Cardiac muscle cell (in vitro differentiated cells and primary cell): ENCODE data around the gene ATP6V1G3. TPM values are rescaled to one million over a fixed set of nuclear protein-coding genes. Genes with fewer than 3 reads are reported as not detected.
A peak's percentile ranks its signal among the peaks of the same experiment; 100 is the strongest.
"Not testable (repeated sequence)": the region's sequence is repeated elsewhere in the genome, so short reads cannot be mapped to it uniquely, and the experiment has no call there.

Experiments
- DNase-seq, 2 donors: peaks; one replicate each; pipeline versions ENCODE4 v3.0.0 to v3.0.0-alpha.2; 2010 to 2017; ENCODE audit warnings: low read depth in 1 of 2, low spot score in 1 of 2
- H3K27ac ChIP-seq: fragments of 200-600 bp; sonication (generic); 2 replicates; pipeline ENCODE4 v1.5.1; 2016
- H3K27me3 ChIP-seq: fragments of 200-600 bp; sonication (generic); 2 replicates; pipeline ENCODE4 v1.6.0; 2016; ENCODE audit warnings: control low read depth
- H3K36me3 ChIP-seq: fragments of 200-600 bp; sonication (generic); 2 replicates; pipeline ENCODE4 v1.5.1; 2016; ENCODE audit warnings: control low read depth
- H3K4me1 ChIP-seq: fragments of 200-600 bp; sonication (generic); 2 replicates; pipeline ENCODE4 v1.8.1; 2017; ENCODE audit warnings: low read depth, mild to moderate bottlenecking, mixed run types
- H3K4me3 ChIP-seq: fragments of 200-600 bp; sonication (generic); 2 replicates; pipeline ENCODE4 v1.5.1; 2016; ENCODE audit warnings: mild to moderate bottlenecking
- H3K9me3 ChIP-seq: fragments of 200-600 bp; sonication (generic); 2 replicates; pipeline ENCODE4 v1.5.1; 2017; ENCODE audit warnings: low read depth, mild to moderate bottlenecking, control low read depth
- polyA plus RNA-seq: library from polyadenylated mRNA; unstranded; fragments of >200 nt; fragmentation: Nextera tagmentation; extraction: Ambion mirVana; gene quantifications from 2 replicates; pipeline ENCODE4 v1.2.1, GENCODE V29; 2016
- total RNA-seq: library from RNA; depleted of rRNA; stranded (reverse); fragments of >200 nt; gene quantifications from 2 replicates; pipeline ENCODE4 v1.2.3, GENCODE V29; 2016
- TF ChIP-seq, protein P1 (sequence below): IDR thresholded peaks from 2 replicates; pipeline ENCODE4 v1.5.1; 2012; ENCODE audit warnings: low read depth, mild to moderate bottlenecking, low read length

ATP6V1G3 gene, protein sequence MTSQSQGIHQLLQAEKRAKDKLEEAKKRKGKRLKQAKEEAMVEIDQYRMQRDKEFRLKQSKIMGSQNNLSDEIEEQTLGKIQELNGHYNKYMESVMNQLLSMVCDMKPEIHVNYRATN
- total RNA-seq (not detected in 2 replicates), polyA plus RNA-seq (not detected in 2 replicates)

DNA sequence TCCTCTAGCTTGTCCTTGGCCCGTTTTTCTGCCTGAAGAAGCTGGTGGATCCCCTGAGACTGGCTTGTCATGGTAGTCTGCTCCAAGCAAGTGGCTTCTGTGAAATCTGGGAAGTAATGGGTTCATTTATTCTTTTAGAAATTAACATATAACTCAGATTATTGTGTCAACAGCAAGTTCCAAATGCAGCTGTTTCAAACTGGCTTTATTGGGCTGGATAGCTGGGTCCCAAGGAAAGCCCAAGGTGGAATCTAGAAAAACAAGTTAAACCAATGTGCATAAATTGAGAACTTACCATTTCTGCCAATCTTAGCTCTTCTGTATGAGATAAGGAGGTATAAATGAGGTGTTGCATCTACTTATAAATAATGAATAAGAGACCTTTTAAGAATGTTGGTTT lies at the start of gene ATP6V1G3:
Gene ATP6V1G3, minus strand, starts transcription at position 101 of the 400 bp plus-strand sequence. Its CDS starts 30 bp downstream, at position 71.
- H3K4me3 ChIP-seq = no peak within 1 kb of the TSS
- TF ChIP-seq, protein P1, sequence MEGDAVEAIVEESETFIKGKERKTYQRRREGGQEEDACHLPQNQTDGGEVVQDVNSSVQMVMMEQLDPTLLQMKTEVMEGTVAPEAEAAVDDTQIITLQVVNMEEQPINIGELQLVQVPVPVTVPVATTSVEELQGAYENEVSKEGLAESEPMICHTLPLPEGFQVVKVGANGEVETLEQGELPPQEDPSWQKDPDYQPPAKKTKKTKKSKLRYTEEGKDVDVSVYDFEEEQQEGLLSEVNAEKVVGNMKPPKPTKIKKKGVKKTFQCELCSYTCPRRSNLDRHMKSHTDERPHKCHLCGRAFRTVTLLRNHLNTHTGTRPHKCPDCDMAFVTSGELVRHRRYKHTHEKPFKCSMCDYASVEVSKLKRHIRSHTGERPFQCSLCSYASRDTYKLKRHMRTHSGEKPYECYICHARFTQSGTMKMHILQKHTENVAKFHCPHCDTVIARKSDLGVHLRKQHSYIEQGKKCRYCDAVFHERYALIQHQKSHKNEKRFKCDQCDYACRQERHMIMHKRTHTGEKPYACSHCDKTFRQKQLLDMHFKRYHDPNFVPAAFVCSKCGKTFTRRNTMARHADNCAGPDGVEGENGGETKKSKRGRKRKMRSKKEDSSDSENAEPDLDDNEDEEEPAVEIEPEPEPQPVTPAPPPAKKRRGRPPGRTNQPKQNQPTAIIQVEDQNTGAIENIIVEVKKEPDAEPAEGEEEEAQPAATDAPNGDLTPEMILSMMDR = no peak
- H3K9me3 ChIP-seq = no peaks in the 10 kb centered on the region
- DNase-seq = no peak
- H3K27ac ChIP-seq = no peak within 1 kb of the TSS
- no peaks in the 10 kb centered on the region for H3K4me1 ChIP-seq
- no peaks in the 10 kb centered on the region for H3K27me3 ChIP-seq
- H3K36me3 ChIP-seq = no peaks in the 10 kb centered on the region

GRCh38 chr1:198588845-198589244 lies 48.4 kb upstream of the ATP6V1G3 start:
- H3K36me3 ChIP-seq = no peaks in the 10 kb centered on the region
- TF ChIP-seq, protein P1 = no peak
- DNase-seq = no peak

DNA sequence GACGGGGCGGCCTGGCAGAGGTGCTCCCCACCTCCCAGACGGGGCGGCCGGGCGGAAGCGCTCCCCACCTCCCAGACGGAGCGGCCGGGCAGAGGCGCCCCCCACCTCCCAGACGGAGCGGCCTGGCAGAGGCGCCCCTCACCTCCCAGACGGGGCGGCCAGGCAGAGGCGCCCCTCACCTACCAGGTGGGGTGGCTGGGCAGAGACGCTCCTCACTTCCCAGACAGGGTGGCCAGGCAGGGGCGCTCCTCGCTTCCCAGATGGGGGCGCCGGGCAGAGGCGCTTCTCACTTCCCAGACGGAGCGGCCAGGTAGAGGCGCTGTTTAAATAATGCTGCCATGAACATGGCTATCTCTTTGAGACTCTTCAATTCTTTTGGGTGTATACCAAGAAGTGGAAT lies 43.7 kb upstream of the ATP6V1G3 start:
- TF ChIP-seq, protein P1 = no peak
- Histone ChIP-seq H3K4me3 (no peak overlapping the region), H3K27me3 (no peaks in the 10 kb centered on the region), H3K4me1 (no peaks in the 10 kb centered on the region), H3K9me3 (no peaks in the 10 kb centered on the region), H3K27ac (no peak overlapping the region), H3K36me3 (no peaks in the 10 kb centered on the region)
- DNase-seq = no peak

More at GRCh38 chr1:198588845-198589244, 48.4 kb upstream of the ATP6V1G3 start:
- Histone ChIP-seq H3K9me3 (no peaks in the 10 kb centered on the region), H3K27ac (no peak overlapping the region), H3K4me3 (no peak overlapping the region), H3K4me1 (no peaks in the 10 kb centered on the region), H3K27me3 (no peaks in the 10 kb centered on the region)

GRCh38 chr1:198583209-198583802 lies 42.8 kb upstream of the ATP6V1G3 start:
- not testable (repeated sequence) for H3K9me3 ChIP-seq, H3K27me3 ChIP-seq, H3K4me1 ChIP-seq, DNase-seq, H3K36me3 ChIP-seq, H3K4me3 ChIP-seq, H3K27ac ChIP-seq

DNA sequence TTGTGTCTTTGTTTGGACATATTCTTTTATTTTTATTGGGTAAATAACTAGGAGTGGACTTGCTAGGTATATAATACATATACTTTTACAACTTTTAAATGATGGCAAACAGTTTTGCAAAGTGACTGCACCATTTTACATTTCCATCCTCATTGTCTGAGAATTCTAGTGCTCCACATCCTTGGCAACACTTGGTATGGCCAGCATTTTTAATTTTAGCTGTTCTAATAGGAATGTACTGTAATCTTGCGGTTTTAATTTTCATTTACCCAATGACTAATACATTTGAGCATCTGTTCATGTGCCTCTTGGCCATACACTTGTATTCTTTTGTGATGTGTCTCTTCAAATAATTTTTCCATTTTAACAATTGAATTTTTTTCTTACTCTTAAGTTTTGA lies 37.0 kb upstream of the ATP6V1G3 start:
- H3K9me3 ChIP-seq = no peaks in the 10 kb centered on the region
- no peaks in the 10 kb centered on the region for H3K27me3 ChIP-seq
- no peaks in the 10 kb centered on the region for H3K4me1 ChIP-seq
- H3K36me3 ChIP-seq = no peaks in the 10 kb centered on the region
- peak in 1 of 2 donors; percentile 32 for DNase-seq
- H3K4me3 ChIP-seq = no peak overlapping the region
- TF ChIP-seq, protein P1 = no peak
- H3K27ac ChIP-seq = no peak overlapping the region

GRCh38 chr1:198575798-198576641 lies 35.5 kb upstream of the ATP6V1G3 start:
- no peak for DNase-seq
- no peaks in the 10 kb centered on the region for H3K36me3 ChIP-seq
- no peak overlapping the region for H3K4me3 ChIP-seq
- no peaks in the 10 kb centered on the region for H3K9me3 ChIP-seq
- no peaks in the 10 kb centered on the region for H3K4me1 ChIP-seq
- TF ChIP-seq, protein P1 = no peak
- H3K27me3 ChIP-seq = no peaks in the 10 kb centered on the region
- no peak overlapping the region for H3K27ac ChIP-seq
